Umbilical cord (tissue), 2 donors: ENCODE data around the gene ACTL6A. TPM values are rescaled to one million over a fixed set of nuclear protein-coding genes. Genes with fewer than 3 reads are reported as not detected.
A peak's percentile ranks its signal among the peaks of the same experiment; 100 is the strongest.
"Not testable (repeated sequence)": the region's sequence is repeated elsewhere in the genome, so short reads cannot be mapped to it uniquely, and the experiment has no call there.

Source experiments
- DNase-seq: peaks from one replicate; pipeline ENCODE4 v3.0.0-alpha.2; 2015; ENCODE audit warnings: low spot score
- total RNA-seq: library from RNA; depleted of rRNA; stranded (reverse); fragments of >200 nt; gene quantifications from one replicate; pipeline ENCODE4 v1.2.3, GENCODE V29; 2014; ENCODE audit warnings: low replicate concordance; ENCODE audit not compliant: insufficient read depth

ACTL6A gene
- total RNA-seq, result 87.2 TPM

DNA sequence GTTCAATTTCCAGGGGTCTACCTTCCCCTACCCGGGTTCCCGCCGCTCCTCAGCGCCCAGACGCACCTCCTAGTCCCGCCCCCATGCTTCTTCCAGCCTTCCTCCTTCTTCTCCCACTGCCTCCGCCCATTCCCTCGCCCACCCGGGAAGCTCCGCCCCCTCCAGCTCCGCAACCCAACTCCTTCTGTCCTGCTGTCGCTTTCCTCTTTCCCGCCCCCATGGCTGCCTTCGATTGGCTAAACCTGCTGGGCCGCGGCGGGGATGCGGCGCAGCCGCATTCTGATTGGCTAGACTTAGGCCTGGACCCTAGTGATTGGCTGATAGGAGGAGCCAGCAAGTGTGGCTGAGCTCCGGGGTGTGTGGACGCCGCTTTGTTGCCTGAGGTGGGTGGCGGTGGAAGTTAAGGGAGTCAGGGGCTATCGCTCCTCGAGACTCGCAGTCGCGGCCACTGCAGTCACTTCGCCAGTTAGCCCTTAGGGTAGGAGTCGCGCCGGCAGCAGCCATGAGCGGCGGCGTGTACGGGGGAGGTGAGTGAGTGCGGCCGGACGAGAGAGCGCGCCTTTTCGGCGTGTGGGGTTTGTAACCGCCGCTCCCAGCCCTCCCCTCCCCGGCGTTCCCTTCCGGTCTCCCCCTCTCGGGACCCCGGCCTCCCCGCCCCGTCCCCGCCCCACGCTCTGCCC is at the start of gene ACTL6A:
TSS of gene ACTL6A (plus strand) at position 336 of the 680 bp plus-strand sequence. CDS start at position 503, 167 bp downstream.
- peak; percentile 100 for DNase-seq

DNA sequence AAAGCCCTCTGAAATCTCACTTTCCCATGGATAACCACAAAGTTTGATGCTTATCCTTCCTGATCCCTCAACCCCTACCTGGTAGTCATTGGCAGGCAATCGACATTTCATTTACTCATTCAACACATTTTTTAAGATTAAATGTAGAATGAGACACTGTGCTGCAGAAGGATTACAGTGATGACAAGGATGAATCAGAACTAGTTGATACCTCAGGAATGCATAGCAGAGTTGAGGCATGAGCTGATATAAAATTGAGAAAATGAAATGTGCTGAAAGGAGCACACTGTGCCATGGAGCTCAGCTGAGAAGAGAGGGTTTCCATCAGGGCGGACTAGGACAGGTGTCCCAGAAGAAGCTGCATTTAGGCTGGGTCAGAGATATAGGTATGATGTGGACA is 48.9 kb upstream of the ACTL6A start:
- DNase-seq, result no peak

DNA sequence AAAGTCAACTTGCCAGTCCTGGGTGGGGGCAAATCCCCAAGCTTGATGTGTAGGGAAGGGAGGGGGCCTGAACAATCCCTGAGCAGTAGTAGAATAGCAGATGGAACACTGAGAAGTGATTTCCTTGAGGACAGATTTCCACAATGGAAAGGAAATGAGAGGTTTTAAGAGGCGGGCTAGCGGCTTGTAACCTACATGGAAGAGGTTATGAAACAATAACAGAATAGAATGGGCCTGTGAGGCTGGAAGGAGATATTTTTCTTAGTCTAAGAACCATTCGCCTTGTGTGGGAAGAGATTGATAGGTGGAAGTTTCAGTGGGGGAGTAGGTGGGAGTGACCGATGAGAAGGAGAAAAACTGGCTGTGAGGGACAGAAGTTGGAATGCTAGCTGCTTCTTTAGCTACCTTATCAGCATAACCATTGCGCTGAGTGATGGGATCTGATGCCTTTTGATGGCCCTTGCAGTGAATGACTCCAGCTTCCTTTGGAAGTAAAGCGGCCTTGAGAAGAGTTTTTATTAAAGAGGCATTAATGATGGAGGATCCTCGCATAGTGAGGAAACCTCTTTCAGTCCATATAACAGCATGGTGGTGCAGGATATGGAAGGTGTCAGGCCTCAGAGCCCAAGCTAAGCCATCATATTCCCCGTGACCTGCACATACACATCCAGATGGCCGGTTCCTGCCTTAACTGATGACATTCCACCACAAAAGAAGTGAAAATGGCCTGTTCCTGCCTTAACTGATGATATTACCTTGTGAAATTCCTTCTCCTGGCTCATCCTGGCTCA is 46.1 kb upstream of the ACTL6A start:
- DNase-seq, result not testable (repeated sequence)

DNA sequence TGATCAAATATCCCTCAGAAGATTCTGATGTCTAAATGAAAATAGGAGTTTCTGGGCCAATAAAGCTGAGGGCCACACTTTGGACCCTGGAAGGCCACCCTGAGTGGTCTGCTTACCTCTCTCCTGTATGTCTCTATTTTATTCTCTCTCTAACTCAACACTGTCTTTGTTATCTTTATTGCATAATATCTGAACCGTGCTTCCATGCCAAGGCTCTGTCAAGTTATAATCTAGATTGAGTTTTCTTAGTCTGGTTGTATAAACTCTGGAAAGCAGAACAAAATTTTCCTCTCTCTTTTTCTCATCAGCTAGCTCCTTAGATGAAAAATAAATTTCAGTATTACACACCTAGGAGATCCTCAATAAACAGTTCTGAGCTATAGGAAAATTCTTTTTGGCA is 36.2 kb upstream of the ACTL6A start:
- DNase-seq, result peak; percentile 70

DNA sequence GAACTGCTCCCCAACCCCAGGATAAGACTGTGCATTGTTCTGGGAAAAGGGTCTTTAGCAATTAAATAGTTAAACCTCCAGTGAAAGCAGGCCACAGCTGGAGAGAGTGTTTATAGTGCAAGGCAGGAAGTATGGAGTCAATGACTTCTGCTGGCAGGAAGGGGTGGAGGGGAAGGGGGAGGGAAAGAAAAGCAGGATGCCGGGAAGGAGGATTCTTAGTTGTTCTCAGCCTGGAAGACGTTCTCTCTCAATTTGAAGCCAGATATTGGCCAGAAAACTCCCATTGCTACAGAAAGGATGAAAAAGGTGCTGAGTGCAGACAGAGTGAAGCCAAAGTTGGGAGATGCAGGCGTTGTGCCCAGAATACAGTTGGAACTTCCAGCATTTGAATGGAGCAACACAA is 35.7 kb upstream of the ACTL6A start:
- peak; percentile 95 for DNase-seq

DNA sequence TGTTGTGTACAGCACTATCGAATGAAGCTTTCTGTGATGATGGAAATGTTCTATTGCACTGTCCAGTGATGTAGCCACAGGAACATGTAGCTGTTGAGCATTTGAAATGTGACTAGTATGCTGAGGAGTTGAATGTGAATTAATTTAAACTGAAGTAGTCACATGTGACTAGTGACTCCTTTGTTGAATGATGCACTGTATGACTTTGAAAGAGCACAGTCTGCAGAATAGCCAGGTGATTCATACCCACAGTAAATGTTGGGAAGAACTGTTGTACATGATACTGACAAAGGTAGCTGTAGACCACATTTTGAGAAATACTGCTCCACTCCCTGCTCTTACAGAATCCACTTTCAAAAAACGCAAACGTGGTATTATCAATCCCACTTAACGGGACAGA is 34.0 kb upstream of the ACTL6A start:
- DNase-seq, result no peak

DNA sequence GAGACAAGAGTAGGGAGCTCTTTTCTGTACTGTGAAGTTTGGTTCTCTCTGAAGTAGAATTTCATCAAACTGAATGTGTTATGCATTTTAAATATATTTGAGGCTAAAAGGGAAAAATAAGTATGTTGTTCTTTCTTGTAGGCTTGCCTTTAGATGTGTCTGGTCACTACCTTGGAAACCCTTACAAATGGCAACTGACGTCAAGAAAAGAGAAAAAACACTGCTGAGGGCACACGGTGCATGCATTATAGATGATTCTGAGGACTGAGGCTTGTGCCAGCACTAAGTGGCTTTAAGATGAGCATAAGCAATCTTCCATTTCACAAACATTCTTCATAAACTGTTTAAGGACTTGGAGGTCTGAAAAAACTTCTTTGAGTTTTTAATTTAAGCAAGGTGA is 31.1 kb upstream of the ACTL6A start:
- DNase-seq, result no peak

DNA sequence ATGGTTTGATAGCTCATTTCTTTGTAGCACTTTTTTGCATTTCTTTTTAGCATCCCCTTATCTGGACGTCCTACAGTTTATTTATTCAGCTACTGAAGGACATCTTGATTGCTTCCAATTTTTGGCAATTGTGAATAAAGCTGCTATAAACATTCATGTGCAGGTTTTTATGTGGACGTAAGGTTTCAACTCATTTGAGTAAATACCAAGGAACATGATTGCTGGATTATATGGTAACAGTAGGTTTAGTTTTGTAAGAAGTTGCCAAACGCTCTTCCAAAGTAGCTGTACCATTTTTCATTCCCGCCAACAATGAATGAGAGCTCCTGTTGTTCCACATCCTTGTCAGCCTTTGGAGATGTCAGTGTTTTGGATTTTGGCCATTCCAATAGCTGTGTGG is 29.5 kb upstream of the ACTL6A start:
- DNase-seq, result no peak

DNA sequence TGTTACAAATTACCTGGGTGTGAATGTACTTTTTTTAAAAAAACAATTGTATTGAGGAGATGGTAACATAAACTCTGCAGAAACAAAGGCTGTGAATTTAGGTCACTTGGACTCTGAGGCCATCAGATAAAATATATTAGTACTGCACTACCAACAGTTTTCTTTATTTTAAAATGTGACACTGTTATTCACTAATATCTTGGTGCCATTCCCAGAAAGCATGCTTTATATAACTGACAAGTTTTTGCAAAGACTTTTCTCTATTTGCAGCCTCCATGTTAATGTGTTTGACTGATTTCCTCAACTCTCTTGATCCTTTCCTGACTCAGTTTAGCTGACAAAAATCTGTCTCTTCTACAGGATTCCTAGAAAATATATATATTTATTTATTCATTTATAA is 26.5 kb upstream of the ACTL6A start:
- no peak for DNase-seq

DNA sequence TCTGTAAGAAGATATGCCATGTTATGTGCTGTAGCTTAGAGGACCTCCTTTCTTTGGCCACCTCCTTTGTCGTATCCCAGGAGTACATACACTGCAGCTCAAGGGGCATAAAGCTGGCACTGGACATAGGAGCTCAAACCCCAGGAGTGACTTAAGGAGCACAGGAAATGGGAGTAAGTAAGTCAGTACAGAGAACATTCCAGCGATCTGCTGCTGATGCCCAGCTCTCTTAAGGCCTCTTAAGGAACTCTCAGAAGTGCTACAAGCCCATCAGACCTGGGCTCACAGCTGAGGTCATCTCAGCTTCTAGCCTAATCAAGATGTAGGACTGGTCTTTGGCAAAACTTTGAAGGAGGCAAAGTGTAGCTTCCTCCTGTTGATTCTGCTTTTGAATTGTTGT is 21.6 kb upstream of the ACTL6A start:
- DNase-seq, result no peak

DNA sequence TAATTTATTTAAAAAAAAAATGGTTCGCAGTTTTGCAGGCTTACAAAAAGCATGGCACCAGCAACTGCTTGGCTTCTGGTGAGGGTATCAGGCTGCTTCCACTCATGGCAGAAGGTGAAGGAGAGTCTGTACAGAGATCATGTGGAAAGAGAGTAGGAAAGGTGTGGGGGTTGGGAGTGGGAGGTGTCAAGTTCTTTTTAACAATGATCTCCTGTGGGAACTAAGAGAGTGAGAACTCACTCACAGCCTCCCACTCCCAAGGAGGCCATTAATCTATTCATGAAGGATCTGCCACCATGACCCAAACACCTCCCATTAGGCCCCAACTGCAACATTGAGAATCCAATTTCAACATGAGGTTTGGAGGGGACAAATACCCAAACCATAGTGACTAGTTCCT is 21.1 kb upstream of the ACTL6A start:
- DNase-seq, result no peak

DNA sequence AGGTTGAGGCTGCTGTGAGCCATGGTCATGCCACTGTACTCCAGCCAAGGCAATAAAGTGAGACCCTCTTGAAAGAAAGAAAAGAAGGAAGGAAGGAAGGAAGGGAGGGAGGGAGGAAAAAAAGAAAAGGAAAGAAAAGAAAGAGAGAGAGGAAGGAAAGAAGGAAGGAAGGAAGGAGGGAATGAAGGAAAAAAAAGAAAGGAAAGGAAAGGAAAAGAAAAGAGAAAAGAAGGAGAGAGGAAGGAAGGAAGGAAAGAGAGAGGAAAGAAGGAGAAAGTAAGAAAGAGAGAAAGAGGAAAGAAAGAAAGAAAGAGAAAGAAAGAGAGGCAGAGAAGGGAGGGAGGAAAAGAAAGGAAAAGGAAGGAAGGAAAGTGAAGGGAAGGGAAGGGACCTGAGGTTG is 20.4 kb upstream of the ACTL6A start:
- no peak for DNase-seq

DNA sequence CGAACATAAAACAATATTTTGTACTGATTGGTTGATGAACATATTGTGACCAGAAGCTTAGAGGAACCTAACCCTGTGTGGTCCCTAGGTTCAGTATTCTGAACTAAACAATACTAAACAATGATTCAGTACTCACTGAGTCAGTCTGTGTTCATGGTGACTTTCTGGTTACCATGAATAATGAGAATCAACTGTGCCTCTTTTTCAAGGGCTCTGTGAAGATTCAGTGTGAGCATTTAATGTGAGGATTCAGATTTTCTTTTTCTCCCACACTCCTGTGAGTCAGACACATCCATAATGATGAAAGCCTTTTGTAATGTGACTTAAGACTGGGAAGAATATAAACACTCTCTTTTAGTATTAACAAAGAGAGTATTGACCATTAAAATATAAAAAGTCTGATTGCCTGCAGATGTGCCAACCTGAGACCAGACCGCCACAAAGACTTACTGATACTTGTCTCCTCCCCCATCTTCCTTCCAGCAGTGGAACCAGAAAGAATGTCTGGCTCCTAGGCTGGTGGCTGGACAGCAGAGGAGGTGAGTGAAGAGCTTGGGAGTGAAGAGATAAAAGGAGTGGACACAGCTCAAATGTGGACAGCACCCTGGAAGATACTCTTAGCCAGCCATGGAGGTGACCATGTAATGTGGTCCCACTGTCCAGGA is 17.6 kb upstream of the ACTL6A start:
- DNase-seq, result no peak

DNA sequence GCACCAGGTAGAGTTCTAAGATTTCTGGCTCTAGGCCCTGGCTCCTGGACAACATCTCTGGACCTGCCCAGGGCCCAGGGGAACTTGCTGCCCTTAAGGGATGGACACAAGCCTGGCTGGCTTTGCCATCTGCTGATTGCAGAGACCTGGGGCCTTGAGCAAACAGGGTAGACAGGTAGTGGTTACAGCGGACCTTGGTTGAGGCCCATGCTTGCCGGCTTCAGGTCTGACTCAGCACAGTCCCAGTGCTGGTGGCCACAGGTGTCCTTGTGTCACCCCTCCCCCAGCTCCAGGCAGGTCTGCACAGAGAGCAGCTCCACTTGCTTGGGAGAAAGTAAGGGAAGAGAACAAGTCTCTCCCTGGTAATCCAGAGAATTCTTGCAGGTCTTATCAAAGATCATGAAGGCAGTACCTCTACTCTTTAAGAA is 15.9 kb upstream of the ACTL6A start:
- DNase-seq, result no peak

DNA sequence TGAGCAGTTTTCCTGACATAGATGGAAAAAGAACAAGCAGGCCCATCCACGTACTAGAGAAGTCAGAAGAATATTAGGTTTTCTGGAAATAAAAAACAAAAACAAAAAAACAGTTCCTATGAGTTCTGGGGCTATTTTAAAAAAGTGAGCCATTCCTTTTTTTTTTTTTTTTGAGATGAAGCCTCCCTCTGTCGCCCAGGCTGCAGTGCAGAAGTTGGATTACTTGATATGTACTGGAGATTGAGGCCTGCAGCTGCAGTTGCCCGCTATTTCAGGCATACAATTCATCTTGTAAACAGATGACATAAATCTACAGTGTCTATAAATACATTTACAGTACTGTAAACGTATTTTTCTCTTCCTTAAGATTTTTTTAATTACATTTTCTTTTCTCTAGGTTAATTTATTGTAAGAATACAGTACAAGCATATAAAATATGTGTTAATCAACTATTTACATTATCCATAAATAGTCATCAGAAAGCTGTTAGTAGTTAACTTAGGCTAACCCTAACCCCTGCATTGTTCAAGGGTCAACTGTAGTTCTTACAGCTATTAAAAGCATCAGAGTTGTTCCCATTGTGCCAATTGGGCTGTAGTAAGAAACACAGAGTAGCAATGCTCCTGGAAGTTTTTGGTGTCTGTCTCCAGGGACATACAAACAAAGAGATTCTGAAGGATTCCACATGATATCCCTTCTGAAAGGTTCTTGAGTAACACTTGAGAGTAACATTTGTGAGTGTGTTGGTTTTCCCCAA is 11.2 kb upstream of the ACTL6A start:
- DNase-seq, result peak; percentile 36

DNA sequence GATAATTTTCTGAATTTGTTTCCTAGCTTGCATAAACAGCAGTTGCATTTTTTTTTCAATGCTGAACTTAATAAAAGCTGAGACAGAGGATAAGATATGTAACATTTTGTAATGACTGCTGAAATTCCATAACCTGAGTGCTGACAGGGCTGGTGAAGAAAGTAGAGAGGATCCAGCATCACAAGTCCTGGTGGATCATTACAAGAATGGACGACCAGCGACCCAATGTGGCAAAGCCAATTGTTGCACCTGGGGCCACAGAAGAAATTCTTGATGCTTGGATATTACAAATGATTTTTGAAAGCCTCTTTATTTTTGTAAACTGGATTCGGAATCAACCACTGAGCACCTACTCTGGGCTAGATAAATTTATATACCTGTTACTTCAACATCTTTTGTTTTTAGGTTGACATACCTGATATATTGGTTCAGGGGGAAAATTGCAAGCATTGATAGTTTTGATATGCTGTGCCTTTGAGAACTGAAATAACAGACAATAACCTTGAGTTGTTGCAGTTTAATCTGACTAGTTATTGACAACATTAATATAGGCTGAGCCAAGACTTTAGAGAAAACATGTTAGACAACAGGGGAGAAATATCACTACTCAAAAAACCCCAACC is 3.9 kb upstream of the ACTL6A start:
- peak; percentile 82 for DNase-seq

DNA sequence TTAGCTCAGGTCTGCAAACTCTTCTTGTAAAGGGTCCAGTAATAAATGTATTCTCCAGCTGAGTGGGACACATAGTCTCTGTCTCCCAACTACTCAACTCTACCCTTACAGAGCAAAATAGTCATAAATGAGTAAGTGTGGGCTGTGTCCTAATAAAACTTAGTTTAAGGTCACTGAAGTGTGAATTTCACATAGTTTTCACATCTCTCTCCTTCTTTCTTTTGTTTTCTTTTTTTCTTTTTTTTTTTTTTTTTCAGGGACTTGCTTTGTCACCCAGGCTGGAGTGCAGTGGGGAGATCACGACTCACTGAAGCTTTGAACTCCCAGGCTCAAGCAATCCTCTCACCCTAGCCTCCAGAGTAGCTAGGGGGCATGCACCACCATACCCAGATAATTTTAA is 1.9 kb upstream of the ACTL6A start:
- no peak for DNase-seq

DNA sequence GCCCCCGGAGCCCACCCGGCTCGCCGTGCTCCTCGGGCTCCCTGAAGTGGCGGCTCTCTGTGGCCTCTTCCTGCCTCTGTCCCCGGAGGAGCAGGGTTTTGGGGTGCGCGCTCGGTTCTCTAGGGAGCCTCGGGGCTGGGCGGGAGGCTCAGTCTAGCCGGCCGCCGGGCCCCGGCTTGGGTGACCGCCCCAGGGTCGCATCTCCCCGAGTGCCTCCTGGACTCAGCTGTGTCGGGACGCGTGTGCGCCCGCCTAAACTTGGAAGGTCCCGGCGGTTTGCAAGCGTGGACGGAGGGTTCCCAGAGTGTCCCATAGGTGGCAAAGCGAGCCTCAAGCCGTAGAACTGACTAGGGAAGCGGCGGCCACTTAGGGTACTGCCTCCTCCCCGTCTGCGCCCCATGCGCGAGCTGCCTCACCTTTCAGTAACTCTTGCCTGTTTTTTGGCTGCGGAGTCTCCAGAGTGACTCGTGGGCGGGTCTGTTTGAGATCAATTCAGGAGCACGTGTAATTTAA is 601 bp downstream of the ACTL6A start:
- DNase-seq, result peak; percentile 62

DNA sequence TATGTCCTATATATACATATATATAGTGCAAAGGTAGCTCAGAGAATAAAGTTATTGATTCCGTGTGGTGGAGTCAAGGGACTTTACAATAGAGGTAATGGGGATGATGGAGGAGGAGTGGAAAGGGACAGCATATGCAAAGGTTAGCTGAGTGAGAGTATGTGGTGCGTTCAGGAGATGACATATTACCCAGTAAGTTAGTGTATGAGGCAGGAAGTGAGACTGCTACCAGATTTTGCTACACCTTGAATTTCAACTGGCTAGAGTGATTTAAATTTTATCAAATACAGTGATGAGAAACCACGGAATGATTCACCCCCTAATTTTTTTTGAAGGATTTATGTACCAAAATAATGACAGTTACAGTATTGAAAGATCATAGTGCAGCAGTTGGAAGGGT is 2.8 kb downstream of the ACTL6A start:
- DNase-seq, result no peak

DNA sequence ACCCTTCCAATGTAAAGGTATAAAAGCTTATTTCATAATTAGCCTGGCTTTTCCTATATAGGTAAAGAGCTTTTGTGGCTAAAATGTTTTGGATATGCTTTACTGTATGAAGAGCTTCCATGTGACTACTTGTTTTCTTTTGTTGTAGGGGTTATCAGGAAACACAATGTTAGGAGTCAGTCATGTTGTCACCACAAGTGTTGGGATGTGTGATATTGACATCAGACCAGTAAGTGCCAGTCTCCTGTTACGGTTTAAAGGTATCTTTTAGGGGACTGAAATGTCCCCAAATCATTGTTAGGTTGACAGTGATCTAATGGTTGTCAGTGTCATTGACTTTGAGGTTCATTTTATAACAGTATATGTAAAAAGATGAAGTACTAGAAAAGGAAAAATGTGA is 18.3 kb downstream of the ACTL6A start:
- DNase-seq, result no peak

DNA sequence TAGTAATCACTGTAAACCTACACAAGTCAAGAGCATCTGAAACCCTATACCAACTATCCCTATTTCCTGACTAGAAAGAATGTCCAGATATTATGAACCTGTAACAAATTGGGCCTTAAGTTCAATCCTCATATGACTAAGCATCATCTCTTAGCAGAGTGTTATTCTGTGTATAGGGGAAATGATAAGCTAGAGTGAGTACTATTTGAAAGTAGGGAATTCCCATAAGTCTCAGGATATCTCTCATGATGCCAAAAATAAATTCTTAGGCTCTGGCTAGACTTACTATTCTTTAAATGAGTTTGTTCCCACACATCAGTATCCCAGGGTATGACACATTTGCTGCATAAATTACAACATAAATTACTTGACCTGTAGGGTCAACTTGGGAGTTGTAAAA is 26.4 kb downstream of the ACTL6A start:
- no peak for DNase-seq
